ENCODE measurements around the gene SEZ6L. TPM values are rescaled to one million over a fixed set of nuclear protein-coding genes. Genes with fewer than 3 reads are reported as not detected.

Gene SEZ6L
- total RNA-seq, 4 donors from 2014 or later, result under 0.01 to 0.63 (median 0.22) TPM

GRCh38 chr22:26383968-26384556, 214.8 kb downstream of the SEZ6L start:
- no peak for TF ChIP-seq POLR2A (IDR thresholded peaks at IDR 0.05)
- no peak for TF ChIP-seq EP300 (IDR thresholded peaks at IDR 0.05)
- no peak for TF ChIP-seq CTCF (IDR thresholded peaks at IDR 0.05)
- peaks cover 0 to 4% (median 0%) of the 10 kb centered on the region in 4 donors for H3K9me3 ChIP-seq
- H3K36me3 ChIP-seq, result no peaks in the 10 kb centered on the region
- no peak overlapping the region for H3K4me3 ChIP-seq
- WGBS, 2 donors, result 78 to 80% methylated on average over 7 of the region's 7 CpGs
- no peaks in the 10 kb centered on the region for H3K4me1 ChIP-seq
- H3K27ac ChIP-seq, result no peak overlapping the region
- peaks cover 0 to 26% of the 10 kb centered on the region in 2 donors for H3K27me3 ChIP-seq
- DNase-seq (ENCODE audit: low spot score in 2 of 2), result no peak

DNA sequence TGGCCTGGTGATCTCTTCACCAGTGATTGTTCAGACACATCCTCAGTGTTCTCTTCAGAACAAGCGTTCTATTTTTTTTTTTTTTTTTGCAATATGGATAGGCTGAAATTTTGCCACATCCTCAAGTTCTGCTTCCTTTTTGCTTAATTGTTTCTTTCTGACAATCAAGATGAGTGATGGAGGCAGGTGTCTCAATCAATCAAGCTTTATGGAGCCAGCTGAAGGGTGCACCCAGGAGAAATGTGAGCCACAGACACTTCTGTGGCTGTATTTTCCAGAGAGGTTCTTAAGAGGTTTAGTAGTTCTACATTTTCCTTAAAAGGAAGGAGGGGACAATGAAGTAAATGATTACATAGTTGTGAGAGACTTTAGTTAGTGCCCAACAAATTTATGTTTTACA, 215.9 kb downstream of the SEZ6L start:
- 69 to 70% methylated on average over 1 of the region's 1 CpG for WGBS, 2 donors
- H3K36me3 ChIP-seq, result no peaks in the 10 kb centered on the region
- TF ChIP-seq POLR2A (IDR thresholded peaks at IDR 0.05) (no peak), CTCF (IDR thresholded peaks at IDR 0.05) (no peak), EP300 (IDR thresholded peaks at IDR 0.05) (no peak)
- peaks cover 0 to 26% of the 10 kb centered on the region in 2 donors for H3K27me3 ChIP-seq
- no peak overlapping the region for H3K27ac ChIP-seq
- no peaks in the 10 kb centered on the region for H3K4me1 ChIP-seq
- H3K4me3 ChIP-seq, result no peak overlapping the region
- peaks cover 0 to 4% (median 0%) of the 10 kb centered on the region in 4 donors for H3K9me3 ChIP-seq
- no peak for DNase-seq (ENCODE audit: low spot score in 2 of 2)

DNA sequence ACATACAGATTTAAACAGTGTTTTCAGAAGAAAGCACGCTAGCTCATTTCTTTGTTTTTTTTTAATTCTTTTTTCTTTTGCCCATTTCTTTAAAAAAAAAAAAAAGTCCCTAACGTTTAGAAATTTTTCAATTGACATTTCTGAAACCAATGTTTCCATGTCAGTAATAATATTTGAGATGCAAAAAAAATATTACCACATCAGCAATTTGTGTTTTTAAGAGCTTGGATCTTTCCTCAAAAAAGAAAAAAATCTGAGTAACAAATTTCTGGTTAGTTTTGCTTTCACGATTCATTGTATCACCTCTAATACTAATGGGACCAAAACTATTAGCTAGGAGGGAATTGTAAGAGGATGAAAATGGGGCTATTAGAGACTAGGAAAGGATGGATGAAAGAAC, 219.9 kb downstream of the SEZ6L start:
- H3K9me3 ChIP-seq, result peaks cover 0 to 4% (median 0%) of the 10 kb centered on the region in 4 donors
- no peak overlapping the region for H3K27ac ChIP-seq
- no peak for DNase-seq (ENCODE audit: low spot score in 2 of 2)
- H3K27me3 ChIP-seq, result peaks cover 0 to 15% of the 10 kb centered on the region in 2 donors
- no peak for TF ChIP-seq POLR2A (IDR thresholded peaks at IDR 0.05)
- TF ChIP-seq CTCF (IDR thresholded peaks at IDR 0.05), result no peak
- no peak for TF ChIP-seq EP300 (IDR thresholded peaks at IDR 0.05)
- WGBS, 2 donors, result 68 to 76% methylated on average over 3 of the region's 3 CpGs
- no peaks in the 10 kb centered on the region for H3K36me3 ChIP-seq
- H3K4me3 ChIP-seq, result no peak overlapping the region
- H3K4me1 ChIP-seq, result no peaks in the 10 kb centered on the region

- Histone ChIP-seq H3K9me3 (peaks cover 0 to 1% (median 0%) of the 10 kb centered on the region in 4 donors), H3K27me3 (peaks cover 0 to 7% of the 10 kb centered on the region in 2 donors)
- WGBS, 2 donors, result 81 to 83% methylated on average over 1 of the region's 1 CpG
Observed at GRCh38 chr22:26391091-26391490, 221.8 kb downstream of the SEZ6L start.

More at GRCh38 chr22:26391091-26391490, 221.8 kb downstream of the SEZ6L start:
- no peak for DNase-seq (ENCODE audit: low spot score in 2 of 2)
- H3K4me3 ChIP-seq, result no peak overlapping the region
- H3K4me1 ChIP-seq, result no peaks in the 10 kb centered on the region
- H3K36me3 ChIP-seq, result no peaks in the 10 kb centered on the region
- TF ChIP-seq POLR2A (IDR thresholded peaks at IDR 0.05) (no peak), EP300 (IDR thresholded peaks at IDR 0.05) (no peak), CTCF (IDR thresholded peaks at IDR 0.05) (no peak)
- H3K27ac ChIP-seq, result no peak overlapping the region
